ENCODE data around the gene KCNH2.

KCNH2 gene

GRCh38 chr7:150904011-150904909, 73.9 kb downstream of the KCNH2 start:
- DNase-seq (ENCODE audit: low spot score) = no peak

DNA sequence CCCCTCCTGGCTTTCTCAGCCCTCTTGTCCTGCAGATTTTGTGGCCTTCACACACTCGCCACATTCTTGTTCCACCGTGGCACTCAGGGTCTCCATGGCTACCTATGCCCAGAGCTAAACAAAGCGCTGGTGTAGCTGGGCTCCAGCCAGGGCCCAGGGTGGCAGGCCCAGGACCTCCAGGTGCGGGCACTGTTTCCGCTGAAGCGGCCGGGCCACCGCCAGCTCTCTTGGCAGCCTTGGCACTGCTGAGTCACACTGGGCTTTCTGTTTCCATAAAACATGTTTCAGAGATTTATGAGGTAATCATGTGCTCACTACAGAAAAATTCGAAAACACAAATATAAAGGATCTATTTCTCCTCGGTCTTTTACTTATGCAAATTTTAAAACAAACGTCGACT, 74.5 kb downstream of the KCNH2 start:
- DNase-seq (ENCODE audit: low spot score) = peak; percentile 22

GRCh38 chr7:150902078-150903033, 75.8 kb downstream of the KCNH2 start:
- DNase-seq (ENCODE audit: low spot score) = no peak

- no peak for DNase-seq (ENCODE audit: low spot score)
Measured at GRCh38 chr7:150901160-150902035, 76.7 kb downstream of the KCNH2 start.

DNA sequence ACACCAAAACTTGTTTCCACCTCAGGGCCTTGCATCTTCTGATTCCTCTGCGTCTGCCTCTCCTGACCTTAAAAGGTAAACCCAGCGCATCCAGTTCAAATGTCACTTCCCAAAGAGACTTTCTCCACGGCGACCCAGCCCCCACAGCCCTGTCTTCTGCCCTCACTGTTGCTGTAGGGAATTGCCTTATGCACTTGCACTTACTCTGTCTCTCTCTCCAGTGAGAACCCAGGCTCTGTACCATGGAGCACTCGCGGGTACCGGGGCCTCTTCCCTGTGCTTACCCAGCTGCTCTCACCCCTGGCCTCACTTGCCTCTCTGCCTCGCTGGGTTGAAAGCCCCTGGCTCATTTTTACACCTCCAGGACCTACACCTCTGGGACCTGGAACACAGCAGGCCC, 77.4 kb downstream of the KCNH2 start:
- DNase-seq (ENCODE audit: low spot score) = no peak

- peak; percentile 76 for DNase-seq (ENCODE audit: low spot score)
Measured at GRCh38 chr7:150898475-150899011, 79.6 kb downstream of the KCNH2 start.

DNA sequence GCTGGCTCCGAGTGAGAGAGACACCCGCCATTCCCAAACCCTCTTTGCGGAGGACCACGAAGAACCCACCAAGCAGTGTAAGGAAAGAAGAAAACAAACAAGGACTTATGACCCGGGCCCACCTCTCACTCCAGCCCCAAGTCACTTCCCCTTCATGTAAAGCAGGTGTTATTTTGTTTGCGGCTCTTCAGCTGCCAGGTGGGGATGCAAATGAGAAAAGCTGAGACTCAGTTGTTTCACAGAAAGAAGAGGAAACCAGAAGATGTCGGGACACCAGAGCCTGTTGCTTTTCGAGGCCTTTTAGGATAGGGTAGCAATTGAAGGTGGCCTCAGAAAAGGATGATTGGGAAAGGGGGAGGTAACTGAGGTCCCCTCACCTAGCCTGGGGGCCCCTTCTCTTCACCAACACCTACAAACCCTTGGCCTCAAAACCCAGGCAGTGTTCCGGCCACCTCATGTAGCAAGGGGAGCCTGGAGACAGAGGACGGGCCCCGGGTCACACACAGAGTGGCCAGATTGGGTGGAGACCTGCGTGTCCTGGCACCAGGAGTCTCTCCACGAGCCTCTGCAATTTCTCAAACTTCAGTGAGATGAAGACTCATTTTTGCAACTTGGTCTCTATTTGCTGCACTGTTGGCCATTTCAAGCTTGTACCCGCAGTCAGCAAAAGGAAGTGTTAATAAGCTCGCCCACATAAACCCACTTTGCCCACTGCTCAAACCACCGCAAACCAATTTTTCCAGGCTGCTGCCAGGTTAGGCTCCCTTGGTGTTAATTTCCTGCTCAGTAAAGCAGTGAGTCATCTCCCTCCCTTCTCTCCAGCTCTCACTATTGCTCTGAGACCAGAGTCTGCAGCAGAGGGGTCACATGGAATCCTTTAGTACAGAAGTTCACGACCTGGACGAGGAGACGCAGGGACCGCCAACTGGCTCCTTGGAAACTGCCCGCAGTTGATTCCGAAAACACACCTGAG, 80.3 kb downstream of the KCNH2 start:
- DNase-seq (ENCODE audit: low spot score) = peak; percentile 35

- DNase-seq (ENCODE audit: low spot score) = no peak
Measured at GRCh38 chr7:150896562-150897209, 81.4 kb downstream of the KCNH2 start.

- DNase-seq (ENCODE audit: low spot score) = no peak
Measured at GRCh38 chr7:150895809-150896208, 82.3 kb downstream of the KCNH2 start.

Data from activated CD4-positive, alpha-beta T cell treated with anti-CD3 and anti-CD28 coated beads, Interleukin-2, Interleukin-4, amounts not matched to agents 100 ng/mL and 50 ng/mL, durations not matched to agents 16 hours and 8 hours (primary cell).